Fibroblast of upper back skin (primary cell): ENCODE measurements around the gene RPL35.
A peak's percentile ranks its signal among the peaks of the same experiment; 100 is the strongest.

ENCODE experiments used
- DNase-seq: peaks from one replicate; pipeline ENCODE4 v3.0.0-alpha.2; 2013

Gene RPL35

DNA sequence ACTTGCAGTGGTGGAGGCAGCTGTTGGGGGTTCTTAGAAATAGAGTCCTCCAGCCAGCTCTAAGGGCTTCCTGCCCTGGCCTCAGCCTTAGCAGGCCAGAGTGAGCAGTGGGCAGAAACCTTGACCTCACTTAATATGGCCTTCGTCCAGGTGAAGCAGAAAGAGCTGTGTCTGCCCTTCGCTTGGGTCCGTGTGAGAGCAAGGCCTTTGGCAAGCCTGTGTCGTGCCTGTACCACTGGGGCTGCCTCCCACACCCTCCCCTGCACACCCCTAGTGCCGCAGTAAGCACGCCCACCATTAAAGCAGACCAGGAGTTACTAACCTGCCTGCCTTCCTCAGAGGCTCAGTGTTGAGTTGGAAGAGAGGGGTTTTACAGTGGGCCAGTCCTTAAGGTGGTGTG lies 13.7 kb upstream of the RPL35 start:
- DNase-seq = no peak

DNA sequence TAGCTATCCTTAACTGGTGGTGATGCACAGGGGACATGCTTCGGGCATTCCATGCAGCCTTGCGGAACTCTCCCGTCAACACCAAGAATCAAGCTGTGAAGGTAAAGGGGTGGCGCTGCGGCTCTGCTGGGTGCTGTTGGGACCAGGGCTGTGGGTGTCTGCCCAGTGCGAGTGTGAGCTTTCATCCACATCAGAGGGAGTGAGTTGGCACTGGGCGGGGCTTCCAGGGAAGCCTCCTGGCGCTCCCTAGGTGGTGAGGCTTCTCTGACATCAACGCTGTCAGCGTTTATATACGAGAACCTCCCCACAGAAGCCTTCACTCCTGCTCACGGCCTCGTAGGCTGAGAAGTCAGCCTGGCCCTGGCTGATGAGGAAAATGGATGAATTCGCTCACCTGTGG lies 11.9 kb upstream of the RPL35 start:
- no peak for DNase-seq

DNA sequence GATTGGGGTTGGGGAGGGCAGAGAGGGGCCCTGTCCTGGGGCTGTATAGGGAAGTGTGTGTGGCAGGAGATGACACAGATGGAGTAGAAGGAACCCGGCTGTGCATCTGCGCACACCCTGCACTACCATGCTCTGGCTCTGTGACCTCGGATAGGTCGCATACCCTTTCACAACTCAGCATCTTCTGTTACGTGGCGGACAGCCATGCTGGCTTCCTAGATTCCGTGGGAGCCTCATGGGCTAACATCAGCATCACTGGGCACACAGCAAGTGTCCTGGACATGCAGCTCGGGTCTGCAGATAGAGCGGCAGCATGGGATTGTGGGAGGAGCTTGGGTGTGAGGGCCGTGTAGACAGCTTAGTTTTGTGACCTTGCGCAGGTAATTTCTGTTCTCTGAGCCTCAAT lies 9.4 kb upstream of the RPL35 start:
- no peak for DNase-seq

DNA sequence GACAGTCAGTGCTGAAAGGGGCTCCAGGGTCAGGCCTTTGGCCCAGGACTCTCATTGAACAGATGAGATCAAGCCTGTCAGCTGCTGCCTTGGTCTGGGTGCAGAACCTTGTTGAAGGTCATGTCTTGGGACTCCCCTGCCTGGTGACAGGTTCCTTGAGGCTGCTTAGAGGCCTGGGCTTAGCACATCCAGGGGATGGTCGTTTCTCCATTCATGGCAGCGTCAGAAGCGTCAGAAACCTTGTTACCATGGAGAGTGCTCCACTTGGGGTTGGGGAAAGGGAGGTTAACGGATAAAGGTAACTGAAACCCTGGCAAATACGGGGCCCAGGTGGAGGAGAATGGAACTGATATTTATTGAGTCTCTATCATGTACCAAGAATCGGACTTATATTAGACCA lies 9.0 kb upstream of the RPL35 start:
- no peak for DNase-seq

DNA sequence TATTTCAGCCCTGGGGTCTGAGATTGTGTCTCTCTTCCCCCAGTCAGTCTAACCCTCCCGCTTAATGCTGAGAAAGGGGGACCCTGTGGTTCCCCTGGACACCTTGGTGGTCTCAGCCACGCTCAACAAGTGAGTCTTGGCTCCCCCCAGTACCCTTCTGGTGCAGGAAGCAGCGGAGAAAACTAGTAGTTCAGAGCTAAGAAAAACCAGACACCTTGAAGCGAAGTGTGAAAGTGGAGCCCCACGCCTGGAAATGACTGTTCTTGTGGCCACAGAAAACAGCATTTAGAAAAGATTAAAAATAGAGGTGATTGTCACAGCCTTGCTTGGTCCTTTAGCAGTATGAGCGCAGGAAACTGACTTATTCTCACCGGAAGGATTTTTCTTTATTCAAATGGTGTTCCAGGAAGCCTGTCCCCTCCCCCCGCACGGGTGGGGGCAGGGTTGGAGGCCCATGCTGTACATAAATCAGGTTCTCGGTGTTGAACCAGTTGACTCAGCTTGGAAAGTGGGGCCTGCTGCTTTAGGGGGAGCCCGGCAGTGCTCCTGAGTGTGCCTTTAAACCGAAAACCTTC lies 8.3 kb upstream of the RPL35 start:
- DNase-seq = peak; percentile 49

DNA sequence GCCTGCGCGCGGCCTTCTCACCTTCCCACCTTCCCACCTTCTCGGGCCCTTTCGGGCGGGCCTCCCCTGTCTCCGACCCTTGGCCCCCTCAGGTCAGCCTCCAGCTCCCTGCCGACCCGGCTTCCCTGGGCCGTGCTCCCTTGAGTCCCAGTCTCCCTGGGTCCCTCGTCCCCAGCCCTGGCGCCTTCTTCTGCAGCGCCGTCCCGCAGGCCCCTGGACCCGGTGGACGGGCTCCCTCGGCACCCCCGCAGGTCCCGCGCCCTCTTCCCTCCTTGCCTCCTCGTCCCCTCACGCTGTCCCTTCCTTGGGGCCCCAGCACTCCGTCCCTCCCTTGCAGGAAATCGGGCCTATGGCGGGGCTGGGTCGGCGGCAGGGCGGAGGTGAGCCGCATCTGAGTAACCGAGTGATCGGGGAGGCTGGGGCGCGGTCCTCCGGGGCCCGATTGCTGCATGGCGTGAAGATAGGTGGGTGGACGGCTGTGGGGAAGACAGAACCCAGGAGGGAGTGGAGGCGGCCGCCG lies 7.8 kb upstream of the RPL35 start:
- no peak for DNase-seq

DNA sequence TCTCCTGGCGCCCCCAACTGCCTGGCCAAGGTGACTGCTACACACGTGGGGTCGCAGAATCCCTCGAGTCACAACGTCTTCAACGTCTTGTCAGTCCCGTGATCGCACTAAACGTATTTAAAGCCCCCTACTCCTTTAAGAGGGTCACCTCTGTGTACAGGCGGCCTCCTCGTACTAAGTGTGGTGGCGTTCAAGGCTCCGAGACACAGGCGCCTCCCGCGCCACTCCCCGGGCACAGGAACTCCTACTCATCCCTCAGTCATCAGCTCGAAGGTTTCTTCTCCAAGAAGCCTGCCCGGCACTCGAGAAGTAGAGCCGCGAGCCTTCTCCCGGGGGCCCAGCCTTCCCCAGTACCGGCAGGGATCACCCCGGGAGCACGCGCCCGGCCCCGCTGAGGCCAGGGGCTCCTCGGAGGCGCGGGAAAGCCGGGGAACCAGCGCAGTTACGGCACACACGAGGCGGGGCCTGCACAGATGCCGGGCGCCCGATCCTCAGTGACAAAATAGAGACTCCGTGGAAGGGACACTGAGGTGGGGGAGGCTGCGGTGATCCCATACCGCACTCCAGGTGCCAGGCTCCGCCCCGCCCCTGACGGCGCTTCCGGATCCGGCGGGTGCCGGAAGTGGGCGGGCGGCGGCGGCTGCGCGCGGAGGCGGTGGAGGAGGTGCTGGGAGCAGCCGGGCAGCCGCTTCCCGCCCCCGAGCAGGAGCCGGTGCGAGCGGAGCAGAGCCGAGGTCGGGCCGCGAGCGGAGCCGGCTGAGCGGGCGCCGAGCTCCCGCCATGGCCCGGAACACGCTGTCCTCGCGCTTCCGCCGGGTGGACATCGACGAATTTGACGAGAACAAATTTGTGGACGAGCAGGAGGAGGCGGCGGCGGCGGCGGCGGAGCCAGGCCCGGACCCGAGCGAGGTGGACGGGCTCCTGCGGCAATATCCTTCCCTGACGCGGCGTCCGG lies 7.0 kb upstream of the RPL35 start:
- peak; percentile 79 for DNase-seq

DNA sequence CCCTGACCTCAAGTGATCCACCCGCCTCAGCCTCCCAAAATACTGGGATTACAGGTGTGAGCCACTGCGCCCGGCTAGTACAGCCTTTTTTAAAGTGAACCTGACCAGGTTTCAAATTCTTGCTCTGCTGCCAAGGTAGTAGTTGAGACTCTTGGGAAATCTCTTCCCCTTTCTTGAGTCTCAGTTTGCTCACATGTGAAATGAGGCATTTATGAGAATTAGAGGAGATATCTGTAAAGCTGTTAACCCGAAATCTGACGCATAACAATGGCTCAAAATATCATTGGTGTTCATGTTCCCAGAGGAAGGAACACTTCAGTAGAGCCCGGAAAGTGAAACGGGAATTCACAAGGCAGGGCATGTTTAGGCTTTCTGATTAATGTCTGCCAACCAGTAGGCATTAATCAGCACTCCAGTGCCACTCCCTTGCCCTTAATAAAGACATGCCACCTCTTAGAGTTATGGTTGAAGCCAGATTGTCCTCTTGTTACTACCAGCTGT lies 1.7 kb upstream of the RPL35 start:
- DNase-seq = no peak

DNA sequence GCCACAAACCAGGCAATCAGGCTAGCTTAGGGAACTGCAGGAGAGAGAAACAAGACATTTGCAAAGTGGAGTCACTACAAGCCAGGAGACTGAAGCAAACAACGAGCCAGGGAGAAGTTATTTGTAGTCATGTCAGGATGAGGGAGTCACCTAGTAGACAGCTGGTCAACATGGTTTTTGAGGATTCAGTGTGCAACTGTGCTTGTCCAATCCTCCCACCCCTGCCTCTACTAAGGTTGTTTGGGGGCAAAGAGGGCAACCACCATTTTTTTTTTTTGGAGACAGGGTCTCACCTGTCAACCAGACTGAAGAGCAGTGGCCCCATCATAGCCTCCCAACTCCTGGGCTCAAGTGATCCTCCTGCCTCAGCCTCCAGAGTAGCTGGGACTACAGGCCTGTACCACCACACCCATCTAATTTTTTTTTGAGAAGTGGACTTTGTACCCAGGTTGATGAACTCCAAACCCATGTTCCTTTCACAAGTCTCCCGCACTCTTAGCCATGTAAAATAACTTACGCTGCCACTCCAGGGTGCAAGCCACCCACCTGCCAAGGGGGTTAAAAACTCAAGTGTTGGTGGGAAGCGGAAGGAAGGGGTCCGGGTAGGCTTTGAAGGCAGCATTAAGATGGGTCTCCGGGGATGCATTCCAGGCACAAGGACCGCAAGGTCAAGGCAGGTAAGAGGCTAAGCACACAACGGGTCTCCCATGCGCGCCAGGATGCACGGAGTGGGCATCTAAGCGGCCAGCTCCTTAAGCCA lies 995 bp downstream of the RPL35 start:
- no peak for DNase-seq

DNA sequence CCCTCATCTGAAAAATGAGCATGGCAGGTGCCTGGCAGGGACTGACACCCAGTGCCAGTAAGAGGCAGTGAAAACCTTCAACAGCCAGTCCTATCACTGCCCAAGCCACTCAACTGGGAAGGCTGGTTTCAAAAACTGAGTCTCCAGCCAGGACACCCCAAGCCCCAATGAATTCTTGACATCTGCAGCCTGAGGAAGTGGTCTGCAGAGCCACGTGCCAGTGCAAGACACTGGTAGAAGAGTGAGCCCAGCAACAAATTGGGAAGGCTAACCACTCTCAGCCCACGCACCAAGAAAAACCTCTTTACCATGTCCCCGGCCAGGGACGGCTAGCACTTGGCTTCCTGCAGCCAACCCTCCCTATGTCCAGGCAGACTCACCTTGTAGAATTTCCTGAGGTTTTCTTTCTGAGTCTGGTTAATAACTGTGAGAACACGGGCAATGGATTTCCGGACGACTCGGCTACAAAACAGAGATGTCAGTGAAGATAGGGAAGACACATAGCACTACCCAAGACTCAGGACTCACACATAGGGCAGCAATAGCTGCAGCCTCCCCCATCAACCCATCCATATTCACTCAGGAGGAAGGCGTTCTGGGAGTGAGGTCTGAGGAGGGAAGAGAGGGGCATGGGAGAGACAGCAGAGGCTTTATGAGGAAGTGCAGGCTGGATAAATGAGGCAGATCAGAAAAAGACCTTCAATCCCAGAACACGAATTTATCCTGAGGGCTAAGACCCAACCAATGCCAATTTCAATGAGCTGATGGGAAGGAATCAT lies 1.8 kb downstream of the RPL35 start:
- no peak for DNase-seq

DNA sequence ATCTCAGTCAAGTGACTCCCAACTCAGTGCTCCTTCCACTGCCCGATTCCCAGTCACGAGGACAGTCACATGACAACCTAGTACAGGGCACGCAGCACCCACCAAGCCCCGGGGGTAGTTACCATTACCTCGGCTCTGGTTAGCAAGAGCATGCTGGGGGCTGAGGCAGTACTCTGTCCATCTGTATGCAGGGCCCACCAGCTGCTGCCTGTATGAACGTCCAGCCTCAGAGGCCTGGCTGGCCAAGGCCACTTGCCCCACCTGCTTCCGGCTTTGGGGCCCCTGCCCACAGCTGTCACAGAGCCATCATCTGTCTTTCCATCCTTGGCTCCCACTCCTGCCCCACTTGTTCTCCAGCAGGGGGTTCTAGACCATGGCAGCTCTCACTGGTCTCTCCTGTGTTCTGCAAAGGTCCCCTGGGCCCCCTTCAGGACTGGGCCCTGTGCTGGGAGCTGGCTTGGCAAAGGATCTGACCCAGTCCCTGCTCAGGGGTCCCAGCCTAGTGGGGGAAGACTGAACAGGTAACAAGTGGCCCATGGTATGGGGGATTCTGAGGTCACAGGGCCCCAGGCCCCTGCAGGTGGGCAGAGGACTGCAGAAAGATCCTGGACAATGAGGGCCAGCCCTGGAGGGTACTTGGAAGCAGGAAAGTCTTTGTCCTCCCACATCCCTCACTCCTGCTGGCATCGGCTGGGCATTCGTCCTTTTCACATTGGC lies 3.3 kb downstream of the RPL35 start:
- no peak for DNase-seq

DNA sequence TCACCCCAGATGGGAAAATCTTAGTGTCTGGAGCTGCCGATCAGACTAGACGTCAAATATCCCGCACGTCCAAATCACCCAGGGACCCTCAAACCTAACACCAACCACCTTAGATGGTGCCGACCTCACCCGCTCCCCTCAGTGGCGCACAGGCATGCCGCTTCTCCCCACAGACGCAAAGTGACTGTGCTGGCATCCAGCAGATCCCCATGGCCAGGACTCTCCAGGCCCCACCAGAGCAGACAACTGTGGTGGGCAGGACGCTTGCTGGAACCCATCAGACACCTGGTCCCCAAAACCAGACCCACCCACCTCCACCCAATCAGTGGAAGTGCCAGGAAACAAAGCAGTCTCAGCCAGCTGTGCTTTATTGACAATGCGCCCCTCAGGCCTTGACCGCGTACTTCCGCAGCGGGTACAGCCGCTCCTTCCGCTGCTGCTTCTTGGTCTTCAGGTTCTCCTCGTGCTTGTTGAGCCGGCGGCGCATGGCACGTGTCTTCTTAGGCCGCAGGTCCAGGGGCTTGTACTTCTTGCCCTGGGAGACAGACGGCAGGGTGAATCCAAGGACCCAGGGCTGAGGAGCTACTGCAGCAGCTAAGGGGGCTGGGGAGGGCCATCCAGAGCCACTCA lies 4.1 kb downstream of the RPL35 start:
- no peak for DNase-seq

DNA sequence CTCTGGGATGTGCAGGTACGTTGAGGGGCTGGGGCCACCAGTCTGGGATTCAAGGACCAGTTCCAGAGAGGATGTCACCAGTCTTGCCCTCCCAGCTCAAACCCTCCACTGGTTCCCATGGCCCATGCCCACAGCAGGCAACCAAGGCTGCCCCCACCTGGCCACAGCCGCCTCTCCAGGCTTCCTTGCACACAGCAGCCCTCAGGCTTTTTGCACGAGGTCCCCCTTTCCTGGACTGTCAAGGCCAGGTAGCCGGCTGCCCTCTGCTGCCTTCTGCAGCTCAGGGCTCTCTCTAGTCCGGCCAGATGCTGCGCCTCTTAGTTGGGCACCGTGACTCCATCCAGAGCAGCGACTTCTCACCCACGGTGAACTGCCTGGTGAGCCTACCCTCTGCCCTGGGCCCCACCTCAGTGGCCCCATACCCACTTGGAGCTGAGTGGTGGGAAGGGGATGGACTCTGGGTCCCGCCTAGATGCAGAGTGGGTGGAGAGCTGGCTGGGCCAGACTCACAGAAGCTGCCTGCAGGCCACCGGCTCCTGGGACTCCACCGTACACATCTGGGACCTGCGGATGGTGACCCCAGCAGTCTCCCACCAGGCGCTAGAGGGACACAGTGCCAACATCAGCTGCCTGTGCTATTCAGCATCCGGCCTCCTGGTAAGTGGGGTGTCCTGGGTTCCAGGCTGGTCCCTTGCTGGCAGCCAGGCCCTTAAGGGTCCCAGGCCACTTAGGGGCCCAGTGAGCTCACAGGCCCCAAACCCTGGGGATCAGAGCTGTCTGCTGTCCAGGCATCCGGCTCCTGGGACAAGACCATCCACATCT lies 5.6 kb downstream of the RPL35 start:
- no peak for DNase-seq

DNA sequence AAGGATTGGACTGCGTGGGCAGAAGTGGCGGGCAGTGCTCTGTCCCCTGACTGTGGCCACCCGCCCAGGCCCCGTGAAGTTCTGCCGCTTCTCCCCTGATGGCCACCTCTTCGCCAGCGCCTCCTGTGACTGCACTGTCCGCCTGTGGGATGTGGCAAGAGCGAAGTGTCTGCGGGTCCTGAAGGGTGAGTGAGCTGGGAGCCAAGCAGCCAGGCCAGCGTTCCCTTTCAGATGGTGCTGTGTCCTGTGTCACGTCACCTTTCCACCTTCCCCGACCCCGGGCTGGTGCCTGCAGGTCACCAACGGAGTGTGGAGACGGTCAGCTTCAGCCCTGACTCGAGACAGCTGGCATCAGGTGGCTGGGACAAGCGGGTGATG lies 6.2 kb downstream of the RPL35 start:
- DNase-seq = no peak

DNA sequence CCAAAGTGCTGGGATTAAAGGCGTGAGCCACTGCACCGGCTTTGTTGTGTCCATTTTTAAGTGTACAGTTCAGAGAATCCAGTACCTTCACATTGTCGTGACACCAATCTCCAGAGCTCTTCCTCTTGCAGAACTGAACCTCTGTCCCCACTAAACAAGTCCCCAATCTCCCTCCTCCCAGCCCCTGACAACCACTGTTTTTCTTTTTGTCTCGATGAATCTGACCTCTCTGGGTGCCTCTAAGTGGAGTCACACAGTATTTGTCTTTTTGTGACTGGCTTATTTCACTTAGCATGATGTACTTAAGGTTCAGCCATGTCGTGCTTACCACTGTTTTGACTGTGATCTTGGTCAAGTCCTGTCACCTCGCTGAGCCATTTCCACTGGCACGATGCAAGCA lies 6.9 kb downstream of the RPL35 start:
- no peak for DNase-seq

DNA sequence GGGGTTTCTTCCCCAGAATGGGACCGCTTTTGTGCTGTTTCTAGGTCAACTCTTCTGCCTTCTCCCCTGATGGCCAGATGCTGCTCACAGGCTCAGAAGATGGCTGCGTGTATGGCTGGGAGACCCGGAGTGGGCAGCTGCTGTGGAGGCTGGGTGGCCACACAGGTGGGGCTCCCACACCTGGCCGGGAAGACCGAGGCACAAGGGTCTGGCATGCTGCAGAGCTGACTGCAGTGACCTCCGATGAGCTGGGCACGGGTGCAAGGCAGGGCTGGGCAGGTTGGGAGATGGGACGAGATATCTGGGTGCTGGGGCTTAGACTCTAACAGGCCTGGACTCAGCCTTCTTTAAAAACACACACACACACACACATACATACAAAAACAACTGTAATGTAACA lies 7.6 kb downstream of the RPL35 start:
- DNase-seq = no peak

DNA sequence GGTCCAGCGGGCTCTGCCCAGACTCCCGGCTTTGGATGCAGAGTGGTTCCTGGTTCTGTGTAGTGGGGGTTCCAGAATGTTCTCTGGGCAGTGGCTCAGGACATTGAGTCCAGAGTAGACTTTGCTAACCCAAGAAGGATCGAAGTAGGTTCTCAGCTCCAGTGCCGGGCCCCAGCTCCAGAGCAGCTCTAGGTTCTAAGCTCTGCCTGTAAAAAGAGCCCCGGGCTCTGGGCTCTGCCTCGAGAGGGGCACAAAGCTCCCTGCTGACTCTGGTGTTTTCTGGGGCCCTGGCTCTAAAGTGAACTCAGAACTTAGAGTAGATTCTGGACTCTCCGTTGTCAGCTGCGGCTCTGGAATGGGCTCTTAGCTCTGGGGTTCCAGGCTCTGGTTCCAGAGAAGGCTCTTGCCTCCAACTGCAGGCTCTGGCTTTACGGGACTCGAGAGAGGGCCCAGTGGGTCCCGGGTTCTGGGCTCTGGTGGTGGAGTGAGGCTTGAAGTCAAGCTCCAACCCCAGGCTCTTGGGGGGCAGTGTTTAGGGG lies 8.1 kb downstream of the RPL35 start:
- DNase-seq = no peak

DNA sequence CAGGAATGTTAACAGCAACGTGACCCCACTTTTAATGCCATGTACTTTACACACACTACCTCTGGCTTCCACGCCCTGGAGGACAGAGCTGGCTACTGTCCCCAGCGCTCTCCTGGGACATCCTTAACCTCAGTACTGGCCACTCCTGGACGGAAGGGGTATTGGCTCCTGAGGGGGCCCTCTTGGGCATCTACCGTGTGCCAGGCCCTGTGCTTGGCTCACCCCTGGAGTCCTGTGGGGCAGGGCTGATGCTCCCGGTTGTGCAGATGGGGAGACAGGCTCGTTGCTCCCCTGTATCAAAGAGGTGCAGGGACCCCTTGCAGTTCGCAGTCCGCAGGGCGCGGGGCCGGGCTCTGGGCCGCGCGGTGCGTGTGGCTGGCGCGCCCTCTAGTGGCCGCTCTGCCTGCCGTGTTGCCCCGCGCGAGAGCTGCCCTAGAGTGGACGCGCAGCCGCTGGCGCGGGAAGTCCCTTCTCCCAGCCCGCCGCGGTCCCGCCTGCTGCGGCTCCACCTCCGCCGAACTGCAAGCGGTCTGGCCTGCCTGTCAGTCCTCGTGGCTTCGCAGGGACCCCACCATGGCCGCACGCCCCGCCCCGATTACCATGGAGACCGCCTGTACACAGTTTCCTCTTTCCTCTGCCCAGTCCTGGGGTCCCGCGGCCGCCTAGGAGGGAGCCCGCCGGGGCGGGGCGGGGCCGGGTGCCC lies 8.8 kb downstream of the RPL35 start, which contains the start of gene WDR38:
Gene WDR38, plus strand, starts transcription at position 632 of the 703 bp plus-strand sequence. CDS start 72 bp downstream, outside the sequence.
- DNase-seq = peak; percentile 65

DNA sequence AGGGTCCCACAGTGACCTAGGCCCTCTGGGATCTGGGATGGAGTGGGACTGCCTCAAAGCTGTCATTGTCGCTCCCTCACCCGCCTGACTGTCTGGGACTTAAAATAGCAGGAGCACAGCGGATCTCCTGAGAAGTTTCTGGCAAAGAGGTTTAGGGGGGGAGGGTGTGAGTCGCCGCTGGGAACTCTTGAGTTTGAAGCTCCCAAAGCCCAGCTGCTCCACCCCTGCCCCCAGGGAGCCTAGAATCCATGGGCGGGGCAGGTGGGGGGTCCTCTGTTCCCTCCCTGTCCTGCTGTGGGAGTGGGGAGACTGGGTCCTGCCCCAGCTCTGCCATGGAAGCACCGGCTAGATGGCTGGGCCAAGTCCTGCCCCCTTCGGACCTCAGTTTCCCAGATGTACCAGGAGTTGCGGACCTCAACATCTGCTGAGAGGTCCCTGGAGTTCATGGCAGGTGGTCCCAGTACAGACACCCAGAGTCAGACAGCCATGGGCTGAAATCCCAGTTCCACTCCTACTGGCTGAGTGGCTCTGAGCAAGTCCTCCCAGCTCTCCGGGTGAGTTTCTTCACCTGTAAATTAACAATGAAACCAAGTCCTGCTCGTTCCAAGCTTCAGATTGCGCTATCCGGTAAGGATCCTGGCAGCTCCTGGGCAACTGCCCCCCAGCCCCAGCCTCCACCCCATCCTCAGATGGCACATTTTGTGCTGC lies 9.5 kb downstream of the RPL35 start:
- no peak for DNase-seq
